GM12891 (cell line): ENCODE data around the gene RBM28.

Experiments
- POLR2A ChIP-seq: IDR thresholded peaks from 2 replicates; pipeline ENCODE4 v1.6.1; 2011; ENCODE audit warnings: low read depth, low read length, control low read depth
- POLR2AphosphoS5 ChIP-seq: IDR thresholded peaks from 2 replicates; pipeline ENCODE4 v1.6.1; 2011; ENCODE audit warnings: low read depth, low read length, control low read depth
- POU2F2 ChIP-seq: IDR thresholded peaks from 2 replicates; pipeline ENCODE4 v1.6.1; 2011; ENCODE audit warnings: low read depth, mild to moderate bottlenecking, control low read depth, low read length, moderate library complexity
- SPI1 ChIP-seq: IDR thresholded peaks from 2 replicates; pipeline ENCODE4 v1.6.1; 2011; ENCODE audit warnings: low read depth, low read length, control low read depth
- TAF1 ChIP-seq: IDR thresholded peaks from 2 replicates; pipeline ENCODE4 v1.6.1; 2011; ENCODE audit warnings: low read depth, low read length, control low read depth

GRCh38 chr7:128376077-128376476 is 32.4 kb upstream of the RBM28 start:
- TF ChIP-seq POLR2A (no peak), TAF1 (no peak), POLR2AphosphoS5 (no peak), POU2F2 (no peak), SPI1 (no peak)
